ENCODE measurements around the gene CTIF. TPM values are rescaled to one million over a fixed set of nuclear protein-coding genes. Genes with fewer than 3 reads are reported as not detected.

Gene CTIF
- total RNA-seq, 1 experiment from 2014 or later = 5.8 TPM

GRCh38 chr18:48635806-48636205 is 97.0 kb downstream of the CTIF start:
- Histone ChIP-seq H3K79me2 (ENCODE audit: low read length) (no peaks in the 10 kb centered on the region), H3K9ac (ENCODE audit: low read length) (no peak overlapping the region), H2AFZ (ENCODE audit: low read length) (no peak overlapping the region), H3K9me3 (ENCODE audit: low read length) (no peaks in the 10 kb centered on the region), H3K9me2 (replicated peaks; ENCODE audit: low read length) (no peaks in the 10 kb centered on the region), H4K20me1 (ENCODE audit: low read length) (no peaks in the 10 kb centered on the region), H3K27me3 (ENCODE audit: low read length) (no peaks in the 10 kb centered on the region), H3K4me3 (ENCODE audit: low read length) (no peak overlapping the region), H3F3A (ENCODE audit: low read length, unreplicated experiment) (no peaks in the 10 kb centered on the region), H3K4me1 (ENCODE audit: insufficient read depth, low read length) (no peaks in the 10 kb centered on the region), H3K4me2 (ENCODE audit: low read length) (no peak overlapping the region), H3K36me3 (ENCODE audit: low read depth, low read length) (no peaks in the 10 kb centered on the region), H3K27ac (ENCODE audit: low read length) (no peak overlapping the region)
- ATAC-seq (no peak), DNase-seq (no peak)
- intact Hi-C loops (cut with micrococcal nuclease) = no loop called here
- ChIA-PET CTCF (no interaction called here), POLR2A (ENCODE audit: unreplicated experiment) (no interaction called here)
- BruUV-seq (replicated peaks) = no TSS peak
- TF ChIP-seq EZH2 (IDR thresholded peaks at IDR 0.05; ENCODE audit: low read length, unreplicated experiment) (no peak), EZH2phosphoT487 (IDR thresholded peaks at IDR 0.05; ENCODE audit: borderline replicate concordance, low read length) (no peak), CTCF (conservative IDR thresholded peaks at IDR 0.05; ENCODE audit: low read depth, low read length) (no peak)

GRCh38 chr18:48636436-48636835 is 97.6 kb downstream of the CTIF start:
- Histone ChIP-seq H3K9ac (ENCODE audit: low read length) (no peak overlapping the region), H2AFZ (ENCODE audit: low read length) (no peak overlapping the region), H3K9me2 (replicated peaks; ENCODE audit: low read length) (no peaks in the 10 kb centered on the region), H3K27me3 (ENCODE audit: low read length) (no peaks in the 10 kb centered on the region), H3K4me1 (ENCODE audit: insufficient read depth, low read length) (no peaks in the 10 kb centered on the region), H3K4me2 (ENCODE audit: low read length) (no peak overlapping the region), H3K4me3 (ENCODE audit: low read length) (no peak overlapping the region), H3F3A (ENCODE audit: low read length, unreplicated experiment) (no peaks in the 10 kb centered on the region), H3K9me3 (ENCODE audit: low read length) (no peaks in the 10 kb centered on the region), H3K27ac (ENCODE audit: low read length) (no peak overlapping the region), H4K20me1 (ENCODE audit: low read length) (no peaks in the 10 kb centered on the region), H3K79me2 (ENCODE audit: low read length) (no peaks in the 10 kb centered on the region), H3K36me3 (ENCODE audit: low read depth, low read length) (no peaks in the 10 kb centered on the region)
- ChIA-PET CTCF (no interaction called here), POLR2A (ENCODE audit: unreplicated experiment) (no interaction called here)
- TF ChIP-seq EZH2 (IDR thresholded peaks at IDR 0.05; ENCODE audit: low read length, unreplicated experiment) (no peak), EZH2phosphoT487 (IDR thresholded peaks at IDR 0.05; ENCODE audit: borderline replicate concordance, low read length) (no peak), CTCF (conservative IDR thresholded peaks at IDR 0.05; ENCODE audit: low read depth, low read length) (no peak)
- ATAC-seq (no peak), DNase-seq (no peak)
- BruUV-seq (replicated peaks) = no TSS peak
- intact Hi-C loops (cut with micrococcal nuclease) = no loop called here

- no peak for DNase-seq
- no peaks in the 10 kb centered on the region for H3K9me3 ChIP-seq (ENCODE audit: low read length)
- TF ChIP-seq EZH2phosphoT487 (IDR thresholded peaks at IDR 0.05; ENCODE audit: borderline replicate concordance, low read length) = no peak
- TF ChIP-seq EZH2 (IDR thresholded peaks at IDR 0.05; ENCODE audit: low read length, unreplicated experiment) = no peak
Measured at GRCh38 chr18:48637081-48637990, 98.5 kb downstream of the CTIF start.

More at GRCh38 chr18:48637081-48637990, 98.5 kb downstream of the CTIF start:
- Histone ChIP-seq H3K9me2 (replicated peaks; ENCODE audit: low read length) (no peaks in the 10 kb centered on the region), H2AFZ (ENCODE audit: low read length) (no peak overlapping the region), H3K36me3 (ENCODE audit: low read depth, low read length) (no peaks in the 10 kb centered on the region), H3K4me1 (ENCODE audit: insufficient read depth, low read length) (no peaks in the 10 kb centered on the region), H3F3A (ENCODE audit: low read length, unreplicated experiment) (no peaks in the 10 kb centered on the region), H3K4me3 (ENCODE audit: low read length) (no peak overlapping the region), H3K9ac (ENCODE audit: low read length) (no peak overlapping the region), H3K79me2 (ENCODE audit: low read length) (no peaks in the 10 kb centered on the region), H4K20me1 (ENCODE audit: low read length) (no peaks in the 10 kb centered on the region), H3K27ac (ENCODE audit: low read length) (no peak overlapping the region), H3K4me2 (ENCODE audit: low read length) (no peak overlapping the region), H3K27me3 (ENCODE audit: low read length) (no peaks in the 10 kb centered on the region)
- ATAC-seq = no peak
- no TSS peak for BruUV-seq (replicated peaks)
- intact Hi-C loops (cut with micrococcal nuclease) = no loop called here
- CTCF ChIA-PET = no interaction called here
- POLR2A ChIA-PET (ENCODE audit: unreplicated experiment) = no interaction called here
